AG10803 (cell line): ENCODE measurements around the gene YES1.

ENCODE experiments used
- DNase-seq: peaks from one replicate; pipeline ENCODE4 v3.0.0; 2010; ENCODE audit warnings: low read depth
- H3K4me3 ChIP-seq: 2 replicates; pipeline ENCODE4 v1.5.1; 2011; ENCODE audit warnings: mild to moderate bottlenecking, low read length, control low read depth
- TF ChIP-seq, protein P1 (sequence below): conservative IDR thresholded peaks from 2 replicates; pipeline ENCODE4 v1.5.1; 2011; ENCODE audit warnings: mild to moderate bottlenecking, low read length, control low read depth, inconsistent platforms

The YES1 gene

DNA sequence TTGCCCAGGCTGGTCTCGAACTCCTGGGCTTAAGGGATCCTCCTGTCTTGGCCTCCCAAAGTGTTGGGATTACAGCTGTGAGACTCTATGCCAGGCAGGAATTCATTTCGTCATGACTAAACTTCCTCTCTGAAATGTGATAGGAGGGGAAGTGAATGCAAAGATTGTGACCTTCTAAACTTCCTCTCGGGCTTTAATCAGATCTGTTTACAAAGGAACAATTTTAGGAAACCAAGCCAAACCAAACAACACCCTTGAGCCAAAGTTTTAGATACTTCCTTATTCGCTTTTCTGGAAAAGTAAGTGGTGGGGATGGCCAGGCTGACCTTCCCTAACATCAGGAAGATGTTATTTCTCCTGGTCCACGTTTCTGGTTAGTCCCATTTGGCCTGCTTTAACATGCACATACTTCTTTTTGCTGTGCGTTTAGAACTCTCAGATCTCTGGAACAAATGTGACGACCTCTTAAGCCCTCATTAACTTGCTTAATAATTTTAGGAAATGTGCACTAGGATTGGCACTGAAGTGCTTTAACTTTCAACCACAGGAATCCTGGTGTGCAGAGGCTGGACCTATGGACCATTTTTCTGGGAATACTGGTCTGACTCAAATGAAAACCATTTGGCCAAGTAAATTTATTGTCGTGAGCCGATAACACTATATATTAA, 33.2 kb upstream of the YES1 start:
- peak; percentile 56 for DNase-seq

DNA sequence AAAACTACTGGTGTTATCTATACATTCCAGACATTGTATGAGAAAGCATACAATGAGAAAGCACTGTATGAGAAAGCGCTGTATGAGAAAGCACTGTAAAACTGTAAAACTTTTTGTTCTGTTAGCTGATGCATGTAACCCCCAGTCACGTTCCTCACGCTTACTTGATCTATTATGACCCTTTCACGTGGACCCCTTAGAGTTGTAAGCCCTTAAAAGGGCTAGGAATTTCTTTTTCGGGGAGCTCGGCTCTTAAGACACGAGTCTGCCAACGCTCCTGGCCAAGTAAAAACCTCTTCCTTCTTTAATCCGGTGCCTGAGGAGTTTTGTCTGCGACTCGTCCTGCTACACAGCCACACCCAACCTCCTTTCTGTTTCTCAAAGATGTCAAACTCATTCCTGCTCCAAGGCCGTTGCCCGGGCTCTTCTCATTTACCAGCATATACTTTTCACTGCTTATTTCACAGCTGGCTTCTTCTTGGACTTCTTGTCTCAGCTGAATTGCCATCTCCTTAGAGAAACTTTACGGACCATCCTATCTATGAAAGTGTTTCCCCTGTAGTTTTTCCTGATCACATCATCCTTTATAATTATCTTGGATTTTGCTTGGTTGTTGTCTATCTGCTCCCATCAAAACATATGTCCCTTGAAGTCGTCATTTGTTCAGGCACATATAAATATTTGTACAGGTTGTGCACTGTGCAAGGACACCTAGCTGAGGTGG, 29.8 kb upstream of the YES1 start:
- TF ChIP-seq, protein P1, sequence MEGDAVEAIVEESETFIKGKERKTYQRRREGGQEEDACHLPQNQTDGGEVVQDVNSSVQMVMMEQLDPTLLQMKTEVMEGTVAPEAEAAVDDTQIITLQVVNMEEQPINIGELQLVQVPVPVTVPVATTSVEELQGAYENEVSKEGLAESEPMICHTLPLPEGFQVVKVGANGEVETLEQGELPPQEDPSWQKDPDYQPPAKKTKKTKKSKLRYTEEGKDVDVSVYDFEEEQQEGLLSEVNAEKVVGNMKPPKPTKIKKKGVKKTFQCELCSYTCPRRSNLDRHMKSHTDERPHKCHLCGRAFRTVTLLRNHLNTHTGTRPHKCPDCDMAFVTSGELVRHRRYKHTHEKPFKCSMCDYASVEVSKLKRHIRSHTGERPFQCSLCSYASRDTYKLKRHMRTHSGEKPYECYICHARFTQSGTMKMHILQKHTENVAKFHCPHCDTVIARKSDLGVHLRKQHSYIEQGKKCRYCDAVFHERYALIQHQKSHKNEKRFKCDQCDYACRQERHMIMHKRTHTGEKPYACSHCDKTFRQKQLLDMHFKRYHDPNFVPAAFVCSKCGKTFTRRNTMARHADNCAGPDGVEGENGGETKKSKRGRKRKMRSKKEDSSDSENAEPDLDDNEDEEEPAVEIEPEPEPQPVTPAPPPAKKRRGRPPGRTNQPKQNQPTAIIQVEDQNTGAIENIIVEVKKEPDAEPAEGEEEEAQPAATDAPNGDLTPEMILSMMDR = no peak
- DNase-seq = no peak
- H3K4me3 ChIP-seq = no peak overlapping the region

More for the DNA sequence above, 33.2 kb upstream of the YES1 start:
- TF ChIP-seq, protein P1 = no peak
- H3K4me3 ChIP-seq = no peak overlapping the region

DNA sequence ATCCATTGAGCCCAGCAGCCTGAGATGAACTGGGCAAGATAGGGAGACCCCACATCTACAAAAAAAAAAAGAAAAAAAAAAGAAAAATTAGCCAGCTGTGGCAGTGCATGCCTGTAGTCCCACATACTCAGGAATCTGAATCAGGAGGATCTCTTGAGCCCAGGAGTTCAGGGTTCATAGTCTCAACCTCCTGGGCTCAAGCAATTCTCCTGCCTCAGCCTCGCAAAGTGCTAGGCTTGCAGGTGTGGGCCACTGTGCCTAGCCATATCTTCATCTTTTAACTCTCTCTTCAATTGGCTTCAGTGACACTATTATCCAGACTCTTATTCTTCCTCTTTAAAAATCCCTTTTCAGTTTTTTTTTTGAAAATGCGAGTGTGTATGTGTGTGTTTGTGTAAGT, 28.5 kb upstream of the YES1 start:
- no peak overlapping the region for H3K4me3 ChIP-seq
- DNase-seq = no peak
- TF ChIP-seq, protein P1 = no peak

DNA sequence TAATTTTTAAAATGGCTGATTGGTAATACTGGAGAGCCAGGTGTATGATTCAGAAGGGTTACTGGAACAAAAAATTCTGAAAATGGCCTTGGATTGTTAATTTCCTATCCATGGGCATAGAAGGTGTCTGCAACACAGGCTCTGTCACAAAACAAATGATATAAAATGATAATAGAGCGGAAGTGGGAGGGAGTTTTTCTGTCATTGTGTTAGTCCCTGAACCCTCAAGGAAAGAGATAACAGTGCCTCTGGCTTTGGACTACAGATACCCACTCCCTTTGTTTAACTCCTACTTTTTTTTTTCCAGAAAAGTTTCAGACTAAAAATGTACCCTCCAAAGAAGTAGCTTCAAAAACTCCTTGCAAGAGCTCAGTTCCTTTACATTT, 28.0 kb upstream of the YES1 start:
- TF ChIP-seq, protein P1 = no peak
- no peak for DNase-seq
- no peak overlapping the region for H3K4me3 ChIP-seq

DNA sequence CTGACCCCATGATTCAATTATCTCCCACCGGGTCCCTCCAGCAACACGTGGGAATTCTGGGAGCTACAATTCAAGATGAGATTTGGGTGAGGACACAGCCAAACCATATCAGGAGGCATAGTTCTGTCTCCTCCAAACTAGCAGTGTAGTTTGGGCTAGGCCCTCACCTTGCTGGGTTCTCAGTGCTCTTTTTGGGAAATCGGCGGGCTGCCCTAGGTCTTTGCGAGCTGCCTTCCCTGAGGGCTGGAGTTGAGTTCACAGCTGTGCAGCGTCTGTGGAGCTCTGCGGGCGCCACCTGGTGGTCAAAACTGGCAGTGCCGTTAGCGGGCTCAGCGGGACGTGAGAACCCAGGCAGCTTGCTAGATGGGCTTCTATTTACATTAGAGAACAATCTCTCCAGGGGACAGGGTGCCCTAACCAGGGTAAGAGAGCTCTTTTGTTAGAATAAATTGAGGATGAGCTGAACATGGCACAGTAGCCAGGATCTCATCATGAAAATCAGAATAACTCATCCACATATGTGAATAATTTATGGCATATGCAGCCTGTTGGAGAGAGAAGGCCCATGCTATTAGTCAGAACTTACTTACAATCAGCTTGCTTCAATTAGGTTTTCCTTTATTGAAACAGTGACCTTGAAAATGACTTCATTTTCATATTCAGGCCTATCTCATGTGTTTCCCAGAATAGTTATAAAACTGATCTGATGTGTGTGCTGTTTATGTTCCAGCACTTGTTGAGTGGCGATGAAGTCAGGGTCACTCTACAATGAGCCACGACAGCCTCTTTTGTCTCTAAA, 27.4 kb upstream of the YES1 start:
- TF ChIP-seq, protein P1 = peak; percentile 99
- H3K4me3 ChIP-seq = no peak overlapping the region
- DNase-seq = peak; percentile 78

DNA sequence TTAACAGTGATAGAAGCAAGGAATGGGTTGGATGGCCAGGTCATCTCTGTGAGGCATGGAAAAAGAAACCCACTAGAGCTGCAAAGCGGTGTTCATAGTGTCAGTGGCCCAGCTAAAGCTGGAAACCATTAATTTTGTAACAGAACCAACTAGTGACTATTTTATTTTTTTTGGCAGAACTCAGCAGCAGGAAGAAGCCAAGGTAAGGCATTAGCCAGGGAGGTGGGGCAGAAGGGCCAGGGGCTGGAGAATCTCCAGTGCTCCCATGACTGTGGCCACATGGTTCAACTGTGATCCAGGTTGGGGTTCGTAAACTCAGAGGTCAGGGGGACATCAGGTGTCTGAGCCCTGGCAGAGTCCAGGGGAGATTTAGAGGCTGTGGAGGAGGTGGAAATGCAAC, 25.9 kb upstream of the YES1 start:
- H3K4me3 ChIP-seq = no peak overlapping the region
- TF ChIP-seq, protein P1 = no peak
- peak; percentile 11 for DNase-seq
